ENCODE measurements around the gene KLC3. TPM values are rescaled to one million over a fixed set of nuclear protein-coding genes. Genes with fewer than 3 reads are reported as not detected.

KLC3 gene
- total and polyA plus RNA-seq, 2 of the 8 experiments (the other 6 are each of a cell fraction or from before 2014, with no cell fraction given), result 1.3 to 2.8 TPM

GRCh38 chr19:45294291-45295029, 46.1 kb upstream of the KLC3 start:
- H2AK5ac ChIP-seq (ENCODE audit: low read depth, low read length), result no peak overlapping the region
- H3K14ac ChIP-seq (ENCODE audit: insufficient read length), result no peak overlapping the region
- DNase-seq (ENCODE audit: low read depth in 1 of 2, low spot score in 2 of 2) (no peak), FAIRE-seq (no peak)
- H3K9ac ChIP-seq (replicated peaks in 1 of 4; ENCODE audit: extremely low read depth in 1 of 4, low read depth in 3 of 4, low read length in 3 of 4), result no peak overlapping the region; a peak in 1 of 7 replicates
- no peaks in the 10 kb centered on the region for H3K79me1 ChIP-seq (ENCODE audit: low read depth, low read length)
- no peaks in the 10 kb centered on the region for H3K79me2 ChIP-seq (ENCODE audit: control insufficient read depth in 1 of 2, insufficient read depth in 2 of 2, low read length in 2 of 2)
- H3K23ac ChIP-seq (ENCODE audit: insufficient read length), result no peak overlapping the region
- no peak overlapping the region for H2AFZ ChIP-seq (ENCODE audit: low read length)
- H2BK12ac ChIP-seq (ENCODE audit: low read depth, low read length), result no peak overlapping the region
- H2BK20ac ChIP-seq (ENCODE audit: low read length), result no peak overlapping the region
- no peak overlapping the region for H3K56ac ChIP-seq (replicated peaks; ENCODE audit: insufficient read length, low read depth, low read length)
- H3K9me3 ChIP-seq (ENCODE audit: insufficient read depth in 2 of 2, low read depth in 1 of 2, low read length in 1 of 2), result no peaks in the 10 kb centered on the region
- no peak overlapping the region for H2BK120ac ChIP-seq (replicated peaks; ENCODE audit: low read depth, low read length)
- peaks cover 0 to 4% (median 1%) of the 10 kb centered on the region in 4 experiments; a peak in 4 of 8 replicates for H3K36me3 ChIP-seq (ENCODE audit: control insufficient read depth in 2 of 4, insufficient read depth in 4 of 4, low read length in 3 of 4)
- H3K4me3 ChIP-seq (ENCODE audit: extremely low read depth in 1 of 4, insufficient read depth in 2 of 4, low read depth in 3 of 4, low read length in 4 of 4), result no peak overlapping the region
- H3K18ac ChIP-seq (ENCODE audit: extremely low read depth, low read length), result no peak overlapping the region
- H2BK5ac ChIP-seq (ENCODE audit: low read depth, low read length), result no peak overlapping the region
- H4K5ac ChIP-seq (ENCODE audit: insufficient read length, low read depth, low read length), result no peak overlapping the region
- H3K27me3 ChIP-seq (replicated peaks in 1 of 4; ENCODE audit: control insufficient read depth in 3 of 4, extremely low read depth in 1 of 4, insufficient read depth in 3 of 4, low read length in 3 of 4), result no peaks in the 10 kb centered on the region; a peak in 1 of 7 replicates
- H4K91ac ChIP-seq (replicated peaks; ENCODE audit: insufficient read length, low read length), result no peak overlapping the region
- H3K4me2 ChIP-seq (ENCODE audit: insufficient read depth in 1 of 2, low read depth in 2 of 2, low read length in 2 of 2), result no peak overlapping the region
- H3K23me2 ChIP-seq (ENCODE audit: low read depth, low read length), result no peaks in the 10 kb centered on the region
- TF ChIP-seq TAF1 (IDR thresholded peaks at IDR 0.05; ENCODE audit: low read depth, low read length) (no peak), SIRT6 (IDR thresholded peaks at IDR 0.05; ENCODE audit: low read length) (no peak), SP2 (IDR thresholded peaks at IDR 0.05; ENCODE audit: low read length) (no peak), EZH2 (IDR thresholded peaks at IDR 0.05; ENCODE audit: low read depth, low read length, severe bottlenecking) (no peak), ATF3 (IDR thresholded peaks at IDR 0.05; ENCODE audit: insufficient read depth, low read depth, low read length) (no peak)
- no peak overlapping the region for H3K4ac ChIP-seq (replicated peaks; ENCODE audit: insufficient read length, low read depth, low read length)
- H4K8ac ChIP-seq (ENCODE audit: extremely low read depth, insufficient read depth, low read length), result no peak overlapping the region
- no peak overlapping the region for H2BK15ac ChIP-seq (ENCODE audit: low read length)
- no peaks in the 10 kb centered on the region for H3K4me1 ChIP-seq (replicated peaks in 1 of 4; ENCODE audit: control insufficient read depth in 3 of 4, insufficient read depth in 4 of 4, low read length in 3 of 4)
- H3K27ac ChIP-seq (ENCODE audit: low read depth, low read length), result no peak overlapping the region
- H4K20me1 ChIP-seq (replicated peaks in 1 of 2; ENCODE audit: control insufficient read depth in 1 of 2, insufficient read depth in 2 of 2, low read length in 2 of 2), result peaks cover 0 to 6% of the 10 kb centered on the region in 2 experiments
- ChIA-PET CTCF (ENCODE audit: partially characterized antibody) (interaction anchor here (1.4 to 1.7 kb wide), 3 partner anchors 10 to 94 kb away, joined by 3 to 6 read pairs (median 5); no protein-coding TSS in a partner anchor), POLR2A (ENCODE audit: partially characterized antibody) (no interaction called here)
- 90% methylated on average over 12 of the region's 12 CpGs; no CpG with 5 or more reads in 1 of the 2 experiments for whole genome bisulfite sequencing, 2 experiments (ENCODE audit: extremely low coverage in 1 of 2, insufficient coverage in 1 of 2, insufficient read length in 1 of 2, insufficient replicate concordance in 2 of 2, low coverage in 1 of 2, low lambda C conversion rate in 2 of 2, missing lambda C conversion rate in 1 of 2)

Measured in H1 (cell line).